SKM-1 treated with dmso at 0.1 percent for 144 hours (cell line): Measurements from ENCODE around the gene ALDH3B2.
"Not testable (repeated sequence)": the region's sequence is repeated elsewhere in the genome, so short reads cannot be mapped to it uniquely, and the experiment has no call there.

Source experiments
- DNase-seq: peaks from one replicate; lab custom pipeline; 2025; ENCODE audit not compliant: unreplicated experiment; lab: John Stamatoyannopoulos, UW

ALDH3B2 gene, protein sequence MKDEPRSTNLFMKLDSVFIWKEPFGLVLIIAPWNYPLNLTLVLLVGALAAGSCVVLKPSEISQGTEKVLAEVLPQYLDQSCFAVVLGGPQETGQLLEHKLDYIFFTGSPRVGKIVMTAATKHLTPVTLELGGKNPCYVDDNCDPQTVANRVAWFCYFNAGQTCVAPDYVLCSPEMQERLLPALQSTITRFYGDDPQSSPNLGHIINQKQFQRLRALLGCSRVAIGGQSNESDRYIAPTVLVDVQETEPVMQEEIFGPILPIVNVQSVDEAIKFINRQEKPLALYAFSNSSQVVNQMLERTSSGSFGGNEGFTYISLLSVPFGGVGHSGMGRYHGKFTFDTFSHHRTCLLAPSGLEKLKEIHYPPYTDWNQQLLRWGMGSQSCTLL

DNA sequence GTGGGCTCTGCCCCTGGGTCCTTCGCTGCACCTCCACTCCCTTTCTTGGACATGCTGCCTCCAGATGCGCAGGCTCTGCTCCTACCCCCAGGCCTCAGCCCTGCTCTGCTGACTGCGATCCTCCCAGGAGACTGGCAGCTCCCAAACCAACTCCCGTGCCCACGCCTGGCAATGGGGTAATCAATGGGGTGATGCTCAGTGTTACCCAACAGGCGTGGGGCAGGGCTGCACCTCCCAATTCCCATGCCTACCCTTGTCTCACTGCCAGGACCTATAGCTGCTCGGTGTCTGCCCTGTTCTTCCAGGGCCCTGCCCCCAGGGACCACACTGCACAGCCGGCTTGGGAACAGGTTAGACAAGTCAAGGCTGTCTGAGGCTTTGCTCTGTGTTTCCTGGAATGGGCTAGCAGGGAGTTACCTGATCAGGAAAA lies at the start of gene ALDH3B2:
ALDH3B2 (minus strand) TSS at position 182 of the 430 bp plus-strand sequence. CDS start 7,688 bp downstream, outside the sequence.
- DNase-seq: no peak

DNA sequence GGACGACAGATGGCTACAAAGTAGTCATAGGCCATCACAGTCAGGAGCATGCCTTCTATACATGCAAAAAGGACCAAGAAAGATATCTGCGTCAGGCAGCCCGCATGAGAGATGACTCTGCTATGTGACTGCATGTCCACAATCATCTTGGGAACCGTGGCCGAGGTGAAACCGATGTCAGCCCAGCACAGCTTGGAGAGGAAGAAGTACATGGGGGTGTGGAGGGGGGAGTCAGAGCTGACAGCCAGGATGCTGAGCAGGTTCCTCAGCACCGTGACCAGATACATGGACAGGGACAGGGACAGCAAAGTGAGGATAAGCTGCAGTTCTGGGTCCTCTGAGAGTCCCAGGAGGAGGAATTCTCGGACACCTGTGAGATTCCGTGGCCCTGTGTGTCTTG lies 48.6 kb upstream of the ALDH3B2 start:
- not testable (repeated sequence) for DNase-seq

DNA sequence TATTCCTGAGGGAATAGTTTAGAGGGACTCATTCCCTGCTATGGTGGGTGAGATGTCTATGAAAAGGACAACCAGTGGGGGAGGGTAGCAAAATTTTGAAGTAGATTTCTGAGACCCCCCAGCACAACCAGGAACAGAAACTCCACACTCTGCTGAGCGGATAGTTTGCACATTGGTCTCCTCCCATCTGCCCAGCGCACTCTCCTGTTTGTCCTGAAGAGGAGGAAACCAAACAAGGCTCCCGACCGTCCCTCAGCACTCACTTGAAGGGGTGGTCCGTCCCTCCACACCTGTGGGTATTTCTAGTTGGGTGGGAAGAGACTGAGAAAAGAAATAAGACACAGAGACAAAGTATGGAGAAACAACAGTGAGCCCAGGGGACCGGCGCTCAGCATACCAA lies 41.8 kb upstream of the ALDH3B2 start:
- DNase-seq: not testable (repeated sequence)

DNA sequence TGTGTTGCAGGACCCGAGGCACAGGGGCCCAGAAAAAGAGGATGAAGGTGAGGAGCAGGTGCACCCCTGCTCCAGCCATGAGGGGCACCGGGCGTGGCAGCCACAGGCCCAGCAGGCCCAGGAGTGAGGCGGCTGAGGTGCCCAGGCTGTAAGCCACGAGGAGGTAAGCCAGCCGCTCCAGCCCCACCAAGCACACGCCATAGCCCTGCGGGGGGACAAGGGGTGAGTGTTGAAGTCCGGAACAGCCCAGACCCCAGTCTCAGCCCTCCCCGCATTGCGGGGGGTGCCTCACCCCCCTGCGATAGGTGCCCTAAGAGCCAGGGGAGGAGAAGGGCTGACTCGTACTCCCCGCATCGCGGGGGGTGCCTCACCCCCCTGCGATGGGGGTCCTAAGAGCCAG lies 41.4 kb upstream of the ALDH3B2 start:
- DNase-seq: not testable (repeated sequence)

DNA sequence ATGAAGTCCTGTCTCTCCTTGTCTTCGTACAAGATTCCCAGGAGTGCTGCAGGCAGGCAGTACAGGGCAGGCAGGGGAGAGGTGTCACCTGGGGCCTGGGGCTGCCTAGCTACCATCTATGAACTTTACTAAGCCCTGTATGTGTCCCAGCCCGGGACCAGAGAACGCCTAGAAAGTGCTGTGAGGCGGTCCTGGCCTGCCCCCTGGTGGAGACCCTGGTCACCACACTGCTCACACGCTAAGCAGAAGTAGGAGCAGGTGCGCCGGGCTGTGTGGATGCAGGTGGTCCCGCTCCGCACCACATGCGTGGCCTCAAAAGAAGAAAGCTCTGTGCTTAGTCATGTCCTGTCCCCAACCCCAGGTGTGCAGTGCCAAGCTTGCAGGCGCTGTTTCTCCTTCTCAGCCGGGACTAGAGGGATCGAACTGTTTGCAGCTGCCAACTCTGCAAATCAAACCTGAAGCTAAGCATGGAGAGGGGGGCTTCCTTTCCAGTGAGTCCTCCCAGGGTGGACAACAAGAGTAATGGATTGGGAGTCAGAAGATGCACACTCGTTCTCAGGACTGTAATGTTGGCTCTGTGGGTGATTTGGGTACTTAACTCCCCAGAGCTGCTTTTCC lies 39.6 kb upstream of the ALDH3B2 start:
- not testable (repeated sequence) for DNase-seq

DNA sequence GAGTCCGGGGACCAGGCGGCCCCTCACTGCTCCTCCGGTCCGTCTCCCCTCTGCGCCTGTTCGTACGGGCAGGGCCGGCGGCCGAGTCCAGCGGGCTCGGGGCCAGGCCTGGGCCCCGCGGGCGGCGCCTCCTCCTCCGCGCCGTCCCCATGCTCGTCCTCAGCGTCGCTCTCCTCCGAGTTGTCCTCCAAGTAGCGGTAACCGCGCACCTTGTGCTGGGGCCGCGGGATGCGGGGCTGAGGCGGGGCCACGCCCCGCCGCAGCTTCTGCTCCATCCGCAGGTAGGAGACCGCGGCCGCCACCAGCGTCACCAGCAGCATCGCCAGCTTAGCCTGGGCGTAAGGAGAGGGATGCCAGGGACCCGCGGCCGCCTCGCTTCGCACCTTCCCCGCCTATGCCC lies 37.3 kb upstream of the ALDH3B2 start:
- not testable (repeated sequence) for DNase-seq

DNA sequence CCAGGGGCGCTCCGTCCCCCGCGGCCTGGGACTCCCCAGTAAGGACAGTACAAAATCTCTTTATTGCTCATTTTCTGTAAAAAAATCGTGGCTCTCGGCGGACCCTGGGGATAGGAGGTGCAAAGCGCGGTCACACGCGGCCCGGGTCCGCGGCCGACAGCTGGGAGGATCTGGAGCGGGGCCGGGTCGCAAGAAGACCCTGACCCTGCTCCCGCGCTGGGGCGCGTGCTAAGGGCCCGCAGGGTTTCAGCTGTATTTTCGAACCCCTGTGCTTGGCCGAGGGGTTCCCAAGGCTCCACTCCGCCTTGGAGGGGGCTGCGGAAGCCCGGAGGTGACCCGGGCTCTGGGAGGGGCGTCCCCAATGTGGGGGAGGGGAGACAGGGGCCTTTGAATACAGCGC lies 36.8 kb upstream of the ALDH3B2 start:
- DNase-seq: not testable (repeated sequence)

DNA sequence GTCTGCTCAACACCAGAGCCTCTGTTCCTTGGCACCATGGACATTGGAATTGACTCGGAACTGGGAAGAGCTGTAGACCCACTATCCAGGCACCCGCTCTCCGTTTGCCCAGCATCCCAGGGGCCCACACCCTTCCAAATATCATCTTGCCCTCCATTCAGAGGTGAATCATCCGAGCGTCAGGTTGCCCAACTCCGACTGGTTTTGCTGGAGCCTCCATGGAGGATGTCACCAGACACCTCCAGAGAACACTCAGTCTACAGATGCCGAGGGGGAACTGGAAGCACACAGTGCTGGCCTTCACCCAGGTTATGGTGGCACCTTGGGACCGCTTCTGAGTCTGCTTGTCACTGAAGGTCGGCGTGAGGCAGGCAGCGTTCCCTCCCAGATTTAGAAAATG lies 35.4 kb upstream of the ALDH3B2 start:
- not testable (repeated sequence) for DNase-seq

DNA sequence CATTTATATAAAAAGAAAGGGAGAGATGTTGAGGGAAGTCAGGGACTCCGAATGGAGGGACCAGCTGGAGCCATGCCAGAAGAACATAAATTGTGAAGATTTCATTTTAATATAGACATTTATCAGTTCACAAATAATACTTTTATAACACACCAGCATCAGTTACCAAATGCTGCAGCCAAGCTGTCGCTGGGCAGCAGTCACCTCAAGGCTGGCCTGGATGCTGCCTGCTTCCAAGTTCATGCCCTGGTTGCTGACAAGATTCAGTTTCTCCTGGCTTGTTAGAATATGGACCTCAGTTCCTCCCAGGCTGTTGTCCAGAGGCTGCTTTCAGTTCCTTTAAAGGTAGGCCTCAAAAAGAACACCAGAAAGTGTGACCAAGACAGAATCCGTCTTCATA lies 30.8 kb upstream of the ALDH3B2 start:
- no peak for DNase-seq

DNA sequence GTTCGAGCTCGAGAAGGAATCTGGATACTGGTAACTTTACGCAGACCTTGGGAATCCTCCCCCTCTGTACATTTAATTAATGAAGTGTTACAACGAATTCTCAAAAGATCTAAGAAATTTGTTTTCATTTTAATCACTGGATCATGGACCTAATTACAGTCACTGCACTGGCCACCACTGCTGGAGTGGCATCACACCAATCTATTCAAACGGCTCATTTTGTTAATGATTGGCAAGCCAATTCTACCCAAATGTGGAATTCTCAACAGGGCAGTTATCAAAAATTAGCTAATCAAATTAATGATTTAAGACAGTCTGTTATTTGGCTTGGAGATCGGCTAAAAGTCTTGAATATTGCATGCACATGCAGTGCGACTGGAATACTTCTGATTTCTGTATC lies 30.1 kb upstream of the ALDH3B2 start:
- DNase-seq: no peak

DNA sequence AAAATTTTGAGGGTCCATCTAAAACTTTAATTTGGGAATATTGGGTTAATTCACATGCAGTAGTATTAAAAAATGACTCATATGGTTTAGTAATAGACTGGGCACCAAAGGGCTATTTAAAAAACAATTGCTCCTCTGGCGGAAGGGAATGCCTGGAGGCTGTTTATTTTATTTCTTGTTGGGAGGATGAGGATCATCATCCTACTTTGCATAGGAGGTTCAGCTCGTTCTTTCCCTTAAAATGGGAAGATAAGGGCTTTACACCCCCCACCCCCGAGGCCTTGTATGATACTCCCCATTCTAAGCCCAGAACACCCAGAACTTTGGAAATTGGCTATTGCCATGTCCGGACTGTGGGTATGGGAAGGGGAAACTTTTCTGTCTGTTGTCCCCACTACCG lies 29.3 kb upstream of the ALDH3B2 start:
- DNase-seq: not testable (repeated sequence)

DNA sequence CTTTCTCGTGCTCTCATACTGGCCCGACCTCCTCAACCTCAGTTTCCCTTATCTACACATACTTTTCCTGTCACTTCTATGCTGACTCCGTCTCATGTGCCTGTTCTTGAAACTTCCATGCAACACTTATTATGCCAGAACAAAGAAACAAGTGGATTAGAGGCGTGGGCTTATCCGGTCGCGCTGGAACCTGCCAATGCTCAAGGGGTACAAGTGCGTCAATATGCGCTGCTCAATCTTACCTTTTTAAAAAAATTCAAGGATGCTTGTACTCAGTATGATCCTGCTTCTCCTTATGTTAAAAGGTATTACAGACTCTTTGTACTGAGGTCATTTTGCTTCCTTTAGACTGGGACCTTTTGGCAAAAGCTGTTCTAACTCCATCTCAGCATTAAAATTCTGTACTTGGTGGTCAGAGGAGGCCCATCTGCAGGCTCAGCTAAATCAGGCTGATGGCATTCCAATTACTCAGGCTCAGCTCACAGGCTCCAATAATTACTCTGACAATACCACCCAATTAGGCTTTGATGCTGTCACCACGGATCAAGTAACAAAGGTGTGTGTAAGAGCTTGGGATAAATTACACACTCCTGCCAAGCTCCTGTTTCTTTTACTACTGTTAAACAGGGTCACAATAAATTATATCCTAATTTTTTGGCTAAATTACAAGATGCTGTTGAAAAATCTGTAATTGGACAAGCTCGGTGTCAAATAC lies 26.3 kb upstream of the ALDH3B2 start:
- DNase-seq: no peak

DNA sequence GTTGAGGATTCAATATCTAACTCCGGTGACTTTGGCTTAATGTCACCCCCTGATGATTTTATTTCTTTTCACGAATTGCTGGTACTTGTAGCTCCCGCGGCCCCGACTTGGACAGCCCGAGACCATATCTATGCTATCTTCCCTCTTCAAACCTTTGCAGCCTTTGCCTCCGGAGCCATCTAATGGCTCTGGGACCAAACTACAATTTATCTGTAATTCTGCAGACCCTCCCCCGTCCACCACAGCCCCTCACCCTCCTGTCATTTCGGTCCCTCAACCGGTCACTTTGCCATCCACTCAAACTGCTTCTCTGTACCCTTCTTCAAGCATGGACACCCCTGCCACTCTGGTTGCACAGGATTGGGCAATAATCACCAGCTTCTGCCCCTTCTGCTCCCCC lies 25.7 kb upstream of the ALDH3B2 start:
- DNase-seq: no peak

DNA sequence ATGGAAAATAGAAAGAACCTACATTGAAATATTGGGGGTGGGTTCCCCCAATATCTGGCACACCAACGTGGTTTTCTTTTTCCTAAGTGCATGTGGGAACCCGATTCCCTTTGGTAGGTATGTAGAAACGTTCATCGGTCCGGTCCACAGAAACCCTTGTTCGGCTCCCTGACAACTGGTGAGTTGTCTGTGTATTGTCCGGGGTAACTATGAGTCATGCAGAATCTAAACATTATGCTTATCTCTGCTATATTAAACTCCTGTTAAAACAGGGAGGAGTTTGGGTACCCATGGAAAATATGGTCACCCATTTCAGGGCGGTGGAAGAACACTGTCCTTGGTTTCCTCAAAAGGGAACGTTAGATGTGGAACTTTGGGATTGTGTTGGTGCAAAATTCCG lies 25.1 kb upstream of the ALDH3B2 start:
- DNase-seq: no peak

DNA sequence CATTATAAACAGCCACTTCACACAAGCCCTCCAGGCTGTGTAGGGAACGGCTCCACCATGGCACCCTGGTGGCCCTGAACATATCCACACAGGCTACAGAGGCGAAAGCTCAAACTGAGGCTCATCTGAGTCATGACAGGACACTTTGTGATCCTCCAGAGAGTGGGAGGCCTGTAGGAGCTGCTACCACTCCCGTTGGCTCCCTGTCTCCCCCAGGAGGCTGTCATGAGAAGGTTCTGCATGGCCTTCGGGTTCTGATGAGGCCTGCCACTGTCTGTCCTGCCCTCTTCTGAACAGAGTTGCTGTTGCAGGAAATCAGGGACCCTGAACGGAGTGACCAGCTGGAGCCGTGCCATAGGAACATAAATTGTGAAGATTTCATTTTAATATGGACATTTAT lies 23.8 kb upstream of the ALDH3B2 start:
- peak; percentile 16 for DNase-seq

DNA sequence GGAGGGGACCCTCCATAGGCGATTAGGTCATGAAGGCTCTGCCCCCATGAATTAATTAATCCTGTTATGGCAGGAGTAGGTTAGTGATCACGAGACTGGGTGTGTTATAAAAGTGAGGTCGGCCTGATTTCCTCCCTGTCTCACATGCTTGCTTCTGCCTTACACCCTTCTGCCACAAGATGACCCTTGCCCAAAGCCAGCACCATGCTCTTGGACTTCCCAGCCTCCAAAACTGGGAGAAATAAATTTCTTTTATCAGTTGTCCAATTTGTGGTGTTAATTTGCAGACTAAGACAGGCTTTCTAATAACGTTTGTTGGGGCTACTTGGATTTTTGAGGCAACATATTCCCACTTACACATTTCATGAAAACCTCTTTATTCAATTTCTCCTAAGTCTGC lies 23.4 kb upstream of the ALDH3B2 start:
- DNase-seq: no peak

DNA sequence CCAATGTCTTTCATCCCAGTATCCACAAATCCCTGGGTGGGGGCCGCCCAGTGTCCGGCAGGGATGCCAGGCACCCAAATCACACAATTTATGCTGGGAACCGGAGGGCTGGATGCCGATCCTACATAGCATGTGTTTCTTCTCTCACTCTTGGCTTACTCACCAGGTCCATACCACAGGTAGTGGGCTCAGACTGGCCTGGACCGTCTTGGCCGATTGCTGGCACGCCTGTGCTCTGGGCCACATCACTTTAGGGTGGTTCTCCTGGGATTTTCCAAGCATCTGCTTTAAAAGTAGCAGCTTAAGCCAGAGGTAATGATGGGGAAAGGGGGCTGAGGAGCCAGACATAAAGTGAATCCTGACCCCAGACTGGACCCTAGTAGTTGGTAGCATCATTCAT lies 22.6 kb upstream of the ALDH3B2 start:
- DNase-seq: no peak

DNA sequence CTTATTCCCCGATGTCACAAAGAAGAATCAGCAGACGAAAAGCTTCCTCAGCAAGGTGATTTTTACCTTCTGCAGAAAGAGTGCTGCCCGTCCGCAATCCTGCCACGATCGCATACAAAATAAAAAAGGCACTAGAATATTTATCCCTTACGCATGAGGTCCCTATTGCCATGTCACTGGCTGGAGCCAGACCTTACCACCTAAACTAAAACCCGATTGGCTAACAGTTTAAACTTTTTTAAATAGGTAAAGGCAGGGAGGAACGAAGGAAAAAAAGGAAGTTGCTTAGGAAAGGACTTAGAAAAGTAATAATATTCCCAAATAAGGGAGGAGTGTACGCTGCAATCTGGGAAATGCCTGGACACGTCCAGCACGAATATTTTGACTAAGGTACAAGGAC lies 21.2 kb upstream of the ALDH3B2 start:
- no peak for DNase-seq

DNA sequence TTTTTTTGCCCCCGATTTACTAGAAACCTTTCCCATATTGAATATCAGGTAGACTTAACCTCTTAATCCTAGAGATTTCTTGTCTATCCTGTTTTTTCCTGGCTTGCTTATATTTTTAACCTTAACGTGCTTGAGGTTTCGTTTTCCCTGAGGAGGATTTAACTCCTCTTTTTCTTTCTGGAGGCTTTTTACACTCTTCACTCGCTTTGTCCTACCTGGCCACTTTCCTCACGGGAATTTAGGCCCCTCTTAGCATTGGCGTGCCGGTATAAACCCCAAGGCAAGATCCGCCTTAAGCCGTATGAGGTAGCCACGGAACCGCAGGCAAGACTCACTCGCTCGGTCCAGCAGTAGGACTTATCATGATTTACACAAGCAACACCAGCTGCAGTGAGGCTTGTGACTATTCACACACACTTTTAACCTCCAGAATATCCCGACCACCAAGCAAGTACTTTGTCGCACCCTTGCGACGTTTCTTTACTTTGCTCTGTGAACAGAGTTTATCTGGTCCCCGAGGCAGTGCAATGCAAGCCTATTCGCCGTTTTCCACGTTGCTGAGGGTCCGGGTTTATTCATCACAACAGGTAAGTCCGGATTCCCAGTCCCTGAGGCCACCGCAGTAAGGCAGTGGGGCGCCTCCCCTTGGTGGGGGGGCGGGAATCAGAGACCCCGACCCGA lies 20.6 kb upstream of the ALDH3B2 start:
- no peak for DNase-seq

DNA sequence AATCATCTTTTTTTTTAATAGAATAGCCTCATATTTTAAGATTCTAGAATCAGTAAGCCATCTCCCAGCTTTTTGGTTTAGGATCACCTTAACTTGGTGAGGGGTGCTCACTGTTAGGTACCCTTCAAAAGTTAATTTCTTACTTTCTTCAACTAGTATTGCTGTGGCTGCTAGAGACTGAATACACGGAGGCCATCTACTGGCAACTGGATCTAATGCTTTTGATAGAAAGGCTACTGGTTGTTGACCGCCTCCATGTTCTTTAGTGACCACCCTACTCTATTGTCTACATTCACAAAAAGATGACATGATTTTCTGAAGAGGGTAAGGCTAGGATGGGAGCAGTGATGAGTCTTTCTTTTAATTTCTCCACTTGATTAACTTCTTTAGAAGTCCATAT lies 16.7 kb upstream of the ALDH3B2 start:
- no peak for DNase-seq

DNA sequence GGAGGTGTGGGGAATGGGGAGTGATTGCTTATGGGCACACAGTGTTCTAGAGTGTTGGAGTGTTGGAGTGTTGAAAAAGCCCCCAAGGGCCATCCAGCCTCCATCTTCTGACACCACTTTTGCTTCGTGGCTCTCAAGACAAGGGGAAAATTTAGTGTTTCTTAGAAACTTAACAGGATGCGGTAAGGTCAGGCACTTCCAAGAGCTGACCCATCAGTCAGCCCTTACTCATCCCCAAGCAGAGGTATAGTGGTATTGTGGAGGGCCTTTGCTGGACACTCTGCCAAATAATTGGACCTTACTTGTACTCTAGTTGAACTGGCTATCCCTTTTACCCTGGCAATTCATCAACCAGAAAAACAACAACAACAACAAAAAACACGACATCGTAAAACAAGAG lies 14.8 kb upstream of the ALDH3B2 start:
- no peak for DNase-seq
